ENCODE data around the gene COX7A1.

The COX7A1 gene

DNA sequence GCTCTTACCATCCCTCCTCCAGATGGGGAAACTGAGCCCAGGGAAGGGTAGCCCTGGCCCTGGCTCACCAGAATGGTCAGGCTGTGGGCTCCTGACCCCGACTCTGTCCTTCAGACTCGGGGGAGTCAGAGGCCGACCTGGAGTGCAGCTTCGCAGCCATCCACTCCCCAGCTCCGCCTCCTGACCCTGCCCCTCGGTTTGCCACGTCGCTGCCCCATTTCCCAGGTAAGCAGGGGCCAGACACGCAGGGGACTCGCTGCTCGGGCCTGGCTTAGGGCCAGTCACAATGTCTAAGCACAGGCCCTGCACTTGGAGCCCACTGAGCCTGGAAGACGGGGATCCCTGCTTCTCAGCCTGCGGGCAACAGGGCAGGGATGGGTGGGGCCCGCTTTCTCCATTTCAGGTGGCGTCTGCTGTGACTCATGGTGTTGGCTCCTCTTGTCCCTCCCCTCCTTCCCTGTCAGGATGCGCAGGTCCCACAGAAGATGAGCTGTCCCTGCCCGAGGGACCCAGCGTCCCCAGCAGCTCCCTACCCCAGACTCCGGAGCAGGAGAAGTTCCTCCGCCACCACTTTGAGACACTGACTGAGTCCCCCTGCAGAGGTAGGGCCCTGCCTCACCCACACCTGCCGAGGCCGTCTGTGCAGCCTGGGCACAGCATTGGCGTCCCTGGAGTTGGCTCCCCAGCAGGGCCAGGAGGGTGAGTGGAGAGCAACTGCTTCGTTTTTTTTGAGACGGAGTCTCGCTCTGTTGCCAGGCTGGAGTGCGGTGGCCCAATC is 50.5 kb downstream of the COX7A1 start:
- no peak for TF ChIP-seq L3MBTL2 (conservative IDR thresholded peaks at IDR 0.05)
- TF ChIP-seq NFRKB (IDR thresholded peaks at IDR 0.05) = no peak
- no peak for TF ChIP-seq HDGF (IDR thresholded peaks at IDR 0.05; ENCODE audit: borderline replicate concordance)
- TF ChIP-seq CTBP1 (IDR thresholded peaks at IDR 0.05; ENCODE audit: borderline replicate concordance) = no peak
- TF ChIP-seq FOXA1 (IDR thresholded peaks at IDR 0.05) = no peak
- no peak for TF ChIP-seq BHLHE40 (IDR thresholded peaks at IDR 0.05; ENCODE audit: borderline replicate concordance)
- no peak for TF ChIP-seq ARNT (IDR thresholded peaks at IDR 0.05)
- TF ChIP-seq FOXK2 (IDR thresholded peaks at IDR 0.05) = no peak
- TF ChIP-seq, protein P1, sequence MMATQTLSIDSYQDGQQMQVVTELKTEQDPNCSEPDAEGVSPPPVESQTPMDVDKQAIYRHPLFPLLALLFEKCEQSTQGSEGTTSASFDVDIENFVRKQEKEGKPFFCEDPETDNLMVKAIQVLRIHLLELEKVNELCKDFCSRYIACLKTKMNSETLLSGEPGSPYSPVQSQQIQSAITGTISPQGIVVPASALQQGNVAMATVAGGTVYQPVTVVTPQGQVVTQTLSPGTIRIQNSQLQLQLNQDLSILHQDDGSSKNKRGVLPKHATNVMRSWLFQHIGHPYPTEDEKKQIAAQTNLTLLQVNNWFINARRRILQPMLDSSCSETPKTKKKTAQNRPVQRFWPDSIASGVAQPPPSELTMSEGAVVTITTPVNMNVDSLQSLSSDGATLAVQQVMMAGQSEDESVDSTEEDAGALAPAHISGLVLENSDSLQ (IDR thresholded peaks at IDR 0.05) = no peak
- no peak for TF ChIP-seq ELF4 (IDR thresholded peaks at IDR 0.05)
- no peak for TF ChIP-seq LEF1 (IDR thresholded peaks at IDR 0.05; ENCODE audit: borderline replicate concordance)
- TF ChIP-seq SP1 (IDR thresholded peaks at IDR 0.05) = no peak
- TF ChIP-seq SUZ12 (IDR thresholded peaks at IDR 0.05) = no peak
- TF ChIP-seq ZNF384 (IDR thresholded peaks at IDR 0.05) = no peak
- TF ChIP-seq TARDBP (IDR thresholded peaks at IDR 0.05) = no peak
- TF ChIP-seq FOXM1 (IDR thresholded peaks at IDR 0.05; ENCODE audit: borderline replicate concordance) = no peak
- ChIA-PET POLR2A (interaction anchor here (1.2 to 1.5 kb wide), 2 partner anchors 8 to 14 kb away, joined by 3 to 7 read pairs; partner anchors contain the start of gene TBCB), CTCF (no interaction called here)

More for the DNA sequence above, 50.5 kb downstream of the COX7A1 start:
- no peak for DNase-seq (ENCODE audit: extremely low spot score)
